ENCODE measurements around the gene NXPE2.
"Not testable (repeated sequence)": the region's sequence is repeated elsewhere in the genome, so short reads cannot be mapped to it uniquely, and the experiment has no call there.

The NXPE2 gene

GRCh38 chr11:114678125-114679036 lies at the start of gene NXPE2:
NXPE2 (plus strand) TSS chr11:114678527; CDS start chr11:114678576, 49 bp downstream.
- DNase-seq: no peak

- DNase-seq: not testable (repeated sequence)
Observed at GRCh38 chr11:114631445-114631965, 46.8 kb upstream of the NXPE2 start.

GRCh38 chr11:114639440-114639839 lies 38.9 kb upstream of the NXPE2 start:
- not testable (repeated sequence) for DNase-seq

GRCh38 chr11:114650661-114651060 lies 27.7 kb upstream of the NXPE2 start:
- DNase-seq: no peak

- DNase-seq: no peak
Observed at GRCh38 chr11:114651145-114651718, 27.1 kb upstream of the NXPE2 start.

- no peak for DNase-seq
Observed at GRCh38 chr11:114653148-114653547, 25.2 kb upstream of the NXPE2 start.

GRCh38 chr11:114664641-114665040 lies 13.7 kb upstream of the NXPE2 start:
- DNase-seq: no peak

- no peak for DNase-seq
Observed at GRCh38 chr11:114666760-114667159, 11.6 kb upstream of the NXPE2 start.

GRCh38 chr11:114668109-114668508 lies 10.2 kb upstream of the NXPE2 start:
- DNase-seq: no peak

GRCh38 chr11:114673661-114674060 lies 4.7 kb upstream of the NXPE2 start:
- no peak for DNase-seq

- DNase-seq: no peak
Observed at GRCh38 chr11:114679505-114679904, 1.2 kb downstream of the NXPE2 start.

- DNase-seq: no peak
Observed at GRCh38 chr11:114683007-114683406, 4.7 kb downstream of the NXPE2 start.

- no peak for DNase-seq
Observed at GRCh38 chr11:114684636-114685035, 6.3 kb downstream of the NXPE2 start.

- DNase-seq: no peak
Observed at GRCh38 chr11:114685097-114685496, 6.8 kb downstream of the NXPE2 start.

- DNase-seq: no peak
Observed at GRCh38 chr11:114705280-114706024, 27.1 kb downstream of the NXPE2 start.

- no peak for DNase-seq
Observed at GRCh38 chr11:114709960-114710359, 31.6 kb downstream of the NXPE2 start.

GRCh38 chr11:114713756-114714155 lies 35.4 kb downstream of the NXPE2 start:
- DNase-seq: no peak

- DNase-seq: no peak
Observed at GRCh38 chr11:114719562-114719961, 41.2 kb downstream of the NXPE2 start.

GRCh38 chr11:114724916-114725524 lies 46.7 kb downstream of the NXPE2 start:
- DNase-seq: no peak

- no peak for DNase-seq
Observed at GRCh38 chr11:114725623-114726022, 47.3 kb downstream of the NXPE2 start.

GRCh38 chr11:114736806-114737205 lies 58.5 kb downstream of the NXPE2 start:
- DNase-seq: no peak

- peak; percentile 52 for DNase-seq
Observed at GRCh38 chr11:114738954-114739353, 60.6 kb downstream of the NXPE2 start.

- no peak for DNase-seq
Observed at GRCh38 chr11:114745150-114745671, 66.9 kb downstream of the NXPE2 start.

All from stimulated activated CD8-positive, alpha-beta memory T cell treated with anti-CD3 and anti-CD28 coated beads, Interleukin-4, amount 100 ng/mL, for 48 hours (primary cell).